ENCODE results near the gene MT1H.

- TF ChIP-seq CTCF (IDR thresholded peaks at IDR 0.05 in 2 of 3, conservative IDR thresholded peaks at IDR 0.05 in 1 of 3; ENCODE audit: borderline replicate concordance in 1 of 3, insufficient read depth in 1 of 3, low read depth in 2 of 3, low read length in 2 of 3) (no peak), REST (IDR thresholded peaks at IDR 0.05; ENCODE audit: low read depth) (no peak), POLR2A (IDR thresholded peaks at IDR 0.05; ENCODE audit: borderline replicate concordance, extremely low read depth, insufficient read depth, insufficient read length) (no peak), RAD21 (IDR thresholded peaks at IDR 0.05; ENCODE audit: low read depth) (no peak), EZH2 (IDR thresholded peaks at IDR 0.05) (no peak), JUND (IDR thresholded peaks at IDR 0.05) (peak; percentile 78), FOSL1 (IDR thresholded peaks at IDR 0.05; ENCODE audit: low read depth) (peak; percentile 68)
Observed at GRCh38 chr16:56679818-56680217, 10.2 kb downstream of the MT1H start.

Measured in HCT116 (cell line).